OCI-LY1 (cell line): ENCODE results near the gene WFDC2.

Experiments used
- H2AFZ ChIP-seq: fragments of 200-600 bp; sonication (generic), shearing (Covaris generic); 2 replicates; pipeline ENCODE4 v1.6.0; 2014; ENCODE audit warnings: antibody characterized with exemption, mild to moderate bottlenecking, low read length
- H3F3A ChIP-seq: fragments of 200-600 bp; sonication (generic), shearing (Covaris generic); 2 replicates; pipeline ENCODE4 v1.6.0; 2014; ENCODE audit warnings: mild to moderate bottlenecking, antibody characterized with exemption, low read length, moderate library complexity; ENCODE audit not compliant: insufficient read depth
- H3K27ac ChIP-seq: fragments of 200-600 bp; sonication (generic); 2 replicates; pipeline ENCODE4 v1.5.1; 2014; ENCODE audit warnings: low read length, mixed run types, mild to moderate bottlenecking, low read depth; ENCODE audit not compliant: poor library complexity, severe bottlenecking
- H3K27me3 ChIP-seq: fragments of 200-600 bp; sonication (generic); 2 replicates; pipeline ENCODE4 v1.6.0; 2014; ENCODE audit warnings: antibody characterized with exemption, mild to moderate bottlenecking, low read length, moderate library complexity; ENCODE audit not compliant: insufficient read depth
- H3K36me3 ChIP-seq: fragments of 200-600 bp; sonication (generic); 2 replicates; pipeline ENCODE4 v1.6.1; 2014; ENCODE audit warnings: mild to moderate bottlenecking, antibody characterized with exemption, low read length, moderate library complexity, mixed read lengths; ENCODE audit not compliant: insufficient read depth
- H3K4me1 ChIP-seq: fragments of 200-600 bp; sonication (generic); 2 replicates; pipeline ENCODE4 v1.5.1; 2014; ENCODE audit warnings: mild to moderate bottlenecking, low read length, moderate library complexity; ENCODE audit not compliant: insufficient read depth, severe bottlenecking
- H3K4me2 ChIP-seq: fragments of 200-600 bp; sonication (generic), shearing (Covaris generic); 2 replicates; pipeline ENCODE4 v1.6.1; 2014; ENCODE audit warnings: low read length
- H3K4me3 ChIP-seq: fragments of 200-600 bp; sonication (generic); 2 replicates; pipeline ENCODE4 v1.5.1; 2014; ENCODE audit warnings: low read length, low read depth, mild to moderate bottlenecking, mixed read lengths; ENCODE audit not compliant: poor library complexity, severe bottlenecking
- H3K79me2 ChIP-seq: fragments of 200-600 bp; shearing (Covaris generic); 2 replicates; pipeline ENCODE4 v1.6.1; 2016; ENCODE audit warnings: mixed run types, low read length, mixed read lengths; ENCODE audit not compliant: insufficient read depth
- H3K9ac ChIP-seq: fragments of 200-600 bp; sonication (generic), shearing (Covaris generic); 2 replicates; pipeline ENCODE4 v1.6.1; 2014; ENCODE audit warnings: mild to moderate bottlenecking, low read length, mixed read lengths
- H3K9me2 ChIP-seq: fragments of 200-600 bp; sonication (generic), shearing (Covaris generic); 2 replicates; pipeline ENCODE4 v1.6.1; 2014; ENCODE audit warnings: low read depth, mild to moderate bottlenecking, low read length, mixed read lengths
- H3K9me3 ChIP-seq: fragments of 200-600 bp; shearing (Covaris generic); 2 replicates; pipeline ENCODE4 v1.6.1; 2014; ENCODE audit warnings: low read length, mixed read lengths
- H4K20me1 ChIP-seq: fragments of 200-600 bp; sonication (generic), shearing (Covaris generic); 2 replicates; pipeline ENCODE4 v1.6.0; 2016; ENCODE audit warnings: mild to moderate bottlenecking, low read length; ENCODE audit not compliant: insufficient read depth
- CTCF ChIP-seq: fragments of 200-600 bp; sonication (generic), shearing (Covaris generic); IDR thresholded peaks from 2 replicates; pipeline ENCODE4 v1.5.1; 2017; ENCODE audit warnings: mild to moderate bottlenecking, antibody characterized with exemption, low read length, moderate library complexity, mixed read lengths
- EZH2 ChIP-seq: fragments of 200-600 bp; sonication (generic), shearing (Covaris generic); IDR thresholded peaks from 2 replicates; pipeline ENCODE4 v1.8.0; 2017; ENCODE audit warnings: borderline replicate concordance, mixed run types, mild to moderate bottlenecking, antibody characterized with exemption, low read length, moderate library complexity, mixed read lengths

Gene WFDC2

GRCh38 chr20:45501600-45501999 is 32.0 kb downstream of the WFDC2 start:
- no peaks in the 10 kb centered on the region for H3F3A ChIP-seq
- no peaks in the 10 kb centered on the region for H4K20me1 ChIP-seq
- H3K9me2 ChIP-seq, result no peaks in the 10 kb centered on the region
- H3K4me1 ChIP-seq, result no peaks in the 10 kb centered on the region
- H3K9me3 ChIP-seq, result no peaks in the 10 kb centered on the region
- no peak overlapping the region for H3K4me3 ChIP-seq
- H3K27ac ChIP-seq, result no peak overlapping the region
- no peak overlapping the region for H3K9ac ChIP-seq
- H3K4me2 ChIP-seq, result no peak overlapping the region
- H3K36me3 ChIP-seq, result no peaks in the 10 kb centered on the region
- no peak for TF ChIP-seq EZH2
- TF ChIP-seq CTCF, result no peak
- no peaks in the 10 kb centered on the region for H3K27me3 ChIP-seq
- no peaks in the 10 kb centered on the region for H3K79me2 ChIP-seq
- no peak overlapping the region for H2AFZ ChIP-seq

- H3K36me3 ChIP-seq, result no peaks in the 10 kb centered on the region
- H3F3A ChIP-seq, result no peaks in the 10 kb centered on the region
- H3K9me3 ChIP-seq, result no peaks in the 10 kb centered on the region
- H3K4me1 ChIP-seq, result no peaks in the 10 kb centered on the region
- no peak overlapping the region for H3K27ac ChIP-seq
- H3K9ac ChIP-seq, result no peak overlapping the region
- no peak overlapping the region for H3K4me2 ChIP-seq
- H3K79me2 ChIP-seq, result no peaks in the 10 kb centered on the region
- H3K9me2 ChIP-seq, result no peaks in the 10 kb centered on the region
- TF ChIP-seq CTCF, result no peak
- no peak for TF ChIP-seq EZH2
- no peak overlapping the region for H3K4me3 ChIP-seq
- no peak overlapping the region for H2AFZ ChIP-seq
- no peaks in the 10 kb centered on the region for H4K20me1 ChIP-seq
- H3K27me3 ChIP-seq, result no peaks in the 10 kb centered on the region
These were observed 33.0 kb downstream of the WFDC2 start for GRCh38 chr20:45502561-45502960.

DNA sequence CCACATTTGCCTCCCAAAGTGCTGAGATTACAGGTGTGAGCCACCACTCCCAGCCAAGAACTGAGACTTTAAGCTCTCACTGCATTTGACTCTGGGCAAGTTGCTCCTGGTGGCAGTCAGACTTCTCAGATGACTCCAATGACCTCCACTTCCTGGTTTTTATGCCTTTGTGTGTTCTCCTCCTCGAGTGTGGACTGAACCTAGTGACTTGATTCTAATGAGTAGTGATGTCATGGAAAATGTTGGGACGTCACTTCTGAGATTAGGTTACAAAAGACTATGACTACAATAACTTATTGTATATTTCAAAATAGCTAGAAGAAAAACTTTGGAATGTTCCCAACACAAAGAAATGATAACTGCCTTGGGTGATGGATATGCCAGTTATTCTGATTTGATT is 33.9 kb downstream of the WFDC2 start:
- H4K20me1 ChIP-seq, result no peaks in the 10 kb centered on the region
- no peaks in the 10 kb centered on the region for H3K9me3 ChIP-seq
- no peaks in the 10 kb centered on the region for H3F3A ChIP-seq
- H2AFZ ChIP-seq, result no peak overlapping the region
- H3K27me3 ChIP-seq, result no peaks in the 10 kb centered on the region
- H3K9ac ChIP-seq, result no peak overlapping the region
- H3K9me2 ChIP-seq, result no peaks in the 10 kb centered on the region
- H3K27ac ChIP-seq, result no peak overlapping the region
- no peak overlapping the region for H3K4me2 ChIP-seq
- TF ChIP-seq CTCF (no peak), EZH2 (no peak)
- no peak overlapping the region for H3K4me3 ChIP-seq
- no peaks in the 10 kb centered on the region for H3K36me3 ChIP-seq
- no peaks in the 10 kb centered on the region for H3K79me2 ChIP-seq
- H3K4me1 ChIP-seq, result no peaks in the 10 kb centered on the region
